ENCODE data around the gene ARG2. TPM values are rescaled to one million over a fixed set of nuclear protein-coding genes. Genes with fewer than 3 reads are reported as not detected.

The ARG2 gene
- total RNA-seq, 2 donors from 2014 or later = 2.8 to 12.5 TPM

- no peak overlapping the region for H3K27ac ChIP-seq
- H3K27me3 ChIP-seq (replicated peaks; ENCODE audit: insufficient read depth) = no peaks in the 10 kb centered on the region
- DNase-seq (ENCODE audit: low spot score) = no peak
- H3K9me3 ChIP-seq = no peaks in the 10 kb centered on the region
- no peak overlapping the region for H3K4me3 ChIP-seq
- no peak for ATAC-seq (ENCODE audit: insufficient number of reproducible peaks, low FRiP score, low read depth)
- no peaks in the 10 kb centered on the region for H3K4me1 ChIP-seq (ENCODE audit: control insufficient read depth in 1 of 2, low read depth in 2 of 2)
- TF ChIP-seq, protein P1, sequence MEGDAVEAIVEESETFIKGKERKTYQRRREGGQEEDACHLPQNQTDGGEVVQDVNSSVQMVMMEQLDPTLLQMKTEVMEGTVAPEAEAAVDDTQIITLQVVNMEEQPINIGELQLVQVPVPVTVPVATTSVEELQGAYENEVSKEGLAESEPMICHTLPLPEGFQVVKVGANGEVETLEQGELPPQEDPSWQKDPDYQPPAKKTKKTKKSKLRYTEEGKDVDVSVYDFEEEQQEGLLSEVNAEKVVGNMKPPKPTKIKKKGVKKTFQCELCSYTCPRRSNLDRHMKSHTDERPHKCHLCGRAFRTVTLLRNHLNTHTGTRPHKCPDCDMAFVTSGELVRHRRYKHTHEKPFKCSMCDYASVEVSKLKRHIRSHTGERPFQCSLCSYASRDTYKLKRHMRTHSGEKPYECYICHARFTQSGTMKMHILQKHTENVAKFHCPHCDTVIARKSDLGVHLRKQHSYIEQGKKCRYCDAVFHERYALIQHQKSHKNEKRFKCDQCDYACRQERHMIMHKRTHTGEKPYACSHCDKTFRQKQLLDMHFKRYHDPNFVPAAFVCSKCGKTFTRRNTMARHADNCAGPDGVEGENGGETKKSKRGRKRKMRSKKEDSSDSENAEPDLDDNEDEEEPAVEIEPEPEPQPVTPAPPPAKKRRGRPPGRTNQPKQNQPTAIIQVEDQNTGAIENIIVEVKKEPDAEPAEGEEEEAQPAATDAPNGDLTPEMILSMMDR (IDR thresholded peaks at IDR 0.05) = no peak
- H3K36me3 ChIP-seq = peaks cover 59% of the 10 kb centered on the region
These were observed 30.4 kb downstream of the ARG2 start for GRCh38 chr14:67650151-67650550.

GRCh38 chr14:67650694-67651093 is 31.0 kb downstream of the ARG2 start:
- Histone ChIP-seq H3K4me3 (no peak overlapping the region), H3K4me1 (ENCODE audit: control insufficient read depth in 1 of 2, low read depth in 2 of 2) (no peaks in the 10 kb centered on the region), H3K9me3 (no peaks in the 10 kb centered on the region), H3K36me3 (peaks cover 63% of the 10 kb centered on the region), H3K27me3 (replicated peaks; ENCODE audit: insufficient read depth) (no peaks in the 10 kb centered on the region), H3K27ac (no peak overlapping the region)
- TF ChIP-seq, protein P1 (IDR thresholded peaks at IDR 0.05) = no peak
- DNase-seq (ENCODE audit: low spot score) (no peak), ATAC-seq (ENCODE audit: insufficient number of reproducible peaks, low FRiP score, low read depth) (no peak)

DNA sequence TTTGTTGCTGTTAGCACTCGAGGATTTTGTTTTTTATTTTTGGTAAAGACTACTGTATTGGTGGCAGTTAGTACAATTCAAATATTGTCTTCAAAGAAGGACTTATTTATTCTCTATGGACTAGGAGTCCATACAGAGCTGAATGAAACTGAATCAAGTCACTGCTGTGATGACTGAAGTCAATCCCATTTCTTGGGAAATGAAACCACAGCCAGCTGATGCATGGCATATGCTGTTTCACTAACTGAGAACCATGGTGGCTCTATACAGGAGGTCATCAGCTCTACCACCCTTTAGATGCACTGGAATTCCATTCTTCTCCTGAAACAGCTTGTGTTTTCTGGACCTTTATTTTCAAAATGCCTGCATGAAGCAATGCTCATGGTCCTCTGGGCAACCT is 32.5 kb downstream of the ARG2 start:
- H3K4me1 ChIP-seq (ENCODE audit: control insufficient read depth in 1 of 2, low read depth in 2 of 2) = no peaks in the 10 kb centered on the region
- no peaks in the 10 kb centered on the region for H3K9me3 ChIP-seq
- H3K27ac ChIP-seq = no peak overlapping the region
- no peaks in the 10 kb centered on the region for H3K27me3 ChIP-seq (replicated peaks; ENCODE audit: insufficient read depth)
- ATAC-seq (ENCODE audit: insufficient number of reproducible peaks, low FRiP score, low read depth) (no peak), DNase-seq (ENCODE audit: low spot score) (no peak)
- peaks cover 70% of the 10 kb centered on the region for H3K36me3 ChIP-seq
- TF ChIP-seq, protein P1 (IDR thresholded peaks at IDR 0.05) = no peak
- no peak overlapping the region for H3K4me3 ChIP-seq

DNA sequence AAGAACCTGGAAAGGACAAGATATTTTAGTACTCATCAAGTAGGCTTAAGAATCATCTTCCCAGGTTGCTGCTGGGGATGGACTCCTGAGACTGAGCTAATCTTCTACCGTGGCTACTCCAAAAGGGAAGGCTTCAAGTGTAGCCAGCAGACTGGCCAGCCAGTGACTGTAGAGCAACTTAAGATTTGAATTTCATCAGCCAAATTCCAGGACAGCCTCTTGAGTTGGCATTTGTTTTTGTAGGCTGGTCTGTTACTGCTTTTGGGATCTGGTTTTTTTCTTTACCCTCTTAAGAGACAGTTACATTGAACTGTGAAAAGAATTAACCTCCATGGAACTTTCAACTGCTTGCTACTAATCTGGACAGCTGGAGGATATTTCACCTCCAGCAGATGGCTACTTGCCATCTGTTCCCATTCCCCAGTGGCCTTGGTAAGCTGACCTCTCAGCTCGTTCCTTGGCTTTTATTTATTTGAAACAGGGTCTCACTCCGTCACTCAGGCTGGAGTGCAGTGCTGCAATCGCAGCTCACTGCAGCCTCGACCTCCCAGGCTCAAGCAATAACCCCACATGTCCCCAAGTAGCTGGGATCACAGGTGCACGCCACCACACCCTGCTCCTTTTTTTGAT is 34.0 kb downstream of the ARG2 start:
- Histone ChIP-seq H3K27me3 (replicated peaks; ENCODE audit: insufficient read depth) (no peaks in the 10 kb centered on the region), H3K4me1 (ENCODE audit: control insufficient read depth in 1 of 2, low read depth in 2 of 2) (no peaks in the 10 kb centered on the region), H3K27ac (no peak overlapping the region), H3K9me3 (no peaks in the 10 kb centered on the region), H3K4me3 (no peak overlapping the region), H3K36me3 (peaks cover 71% of the 10 kb centered on the region)
- DNase-seq (ENCODE audit: low spot score) = no peak
- TF ChIP-seq, protein P1 (IDR thresholded peaks at IDR 0.05) = no peak
- no peak for ATAC-seq (ENCODE audit: insufficient number of reproducible peaks, low FRiP score, low read depth)

DNA sequence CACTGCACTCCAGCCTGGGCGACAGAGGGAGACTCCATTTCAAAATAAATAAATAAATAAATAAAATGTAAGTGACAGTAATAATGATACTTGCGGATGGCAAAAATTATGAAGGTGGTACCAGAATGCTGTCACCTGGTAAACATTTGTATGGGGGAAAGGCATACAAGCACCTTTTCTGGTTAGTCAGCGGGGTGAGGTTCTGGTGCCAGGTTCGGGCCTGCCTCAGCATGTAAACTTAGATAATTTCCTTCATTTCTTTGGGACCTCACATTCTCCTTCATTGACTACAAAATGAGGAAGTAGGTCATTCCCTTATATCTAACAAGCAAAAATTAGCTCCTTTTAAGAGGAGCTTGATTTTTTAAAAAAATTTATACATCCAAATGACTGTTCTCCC is 43.9 kb downstream of the ARG2 start:
- TF ChIP-seq, protein P1 (IDR thresholded peaks at IDR 0.05) = no peak
- no peaks in the 10 kb centered on the region for H3K9me3 ChIP-seq
- peaks cover 3% of the 10 kb centered on the region for H3K36me3 ChIP-seq
- H3K27me3 ChIP-seq (replicated peaks; ENCODE audit: insufficient read depth) = no peaks in the 10 kb centered on the region
- DNase-seq (ENCODE audit: low spot score) (no peak), ATAC-seq (ENCODE audit: insufficient number of reproducible peaks, low FRiP score, low read depth) (no peak)
- H3K4me3 ChIP-seq = no peak overlapping the region
- no peak overlapping the region for H3K27ac ChIP-seq
- no peaks in the 10 kb centered on the region for H3K4me1 ChIP-seq (ENCODE audit: control insufficient read depth in 1 of 2, low read depth in 2 of 2)
